ENCODE results near the gene PGAP3.

- TF ChIP-seq, protein P1, sequence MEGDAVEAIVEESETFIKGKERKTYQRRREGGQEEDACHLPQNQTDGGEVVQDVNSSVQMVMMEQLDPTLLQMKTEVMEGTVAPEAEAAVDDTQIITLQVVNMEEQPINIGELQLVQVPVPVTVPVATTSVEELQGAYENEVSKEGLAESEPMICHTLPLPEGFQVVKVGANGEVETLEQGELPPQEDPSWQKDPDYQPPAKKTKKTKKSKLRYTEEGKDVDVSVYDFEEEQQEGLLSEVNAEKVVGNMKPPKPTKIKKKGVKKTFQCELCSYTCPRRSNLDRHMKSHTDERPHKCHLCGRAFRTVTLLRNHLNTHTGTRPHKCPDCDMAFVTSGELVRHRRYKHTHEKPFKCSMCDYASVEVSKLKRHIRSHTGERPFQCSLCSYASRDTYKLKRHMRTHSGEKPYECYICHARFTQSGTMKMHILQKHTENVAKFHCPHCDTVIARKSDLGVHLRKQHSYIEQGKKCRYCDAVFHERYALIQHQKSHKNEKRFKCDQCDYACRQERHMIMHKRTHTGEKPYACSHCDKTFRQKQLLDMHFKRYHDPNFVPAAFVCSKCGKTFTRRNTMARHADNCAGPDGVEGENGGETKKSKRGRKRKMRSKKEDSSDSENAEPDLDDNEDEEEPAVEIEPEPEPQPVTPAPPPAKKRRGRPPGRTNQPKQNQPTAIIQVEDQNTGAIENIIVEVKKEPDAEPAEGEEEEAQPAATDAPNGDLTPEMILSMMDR (IDR thresholded peaks at IDR 0.05; ENCODE audit: low read length) = no peak
- TF ChIP-seq EZH2 (IDR thresholded peaks at IDR 0.05; ENCODE audit: borderline replicate concordance, low read length) = no peak
These were observed 734 bp downstream of the PGAP3 start for GRCh38 chr17:39687101-39687545.
